IPS-18c (cell line): ENCODE measurements around the gene HOXB6.

ENCODE experiments used
- H3K4me3 ChIP-seq: 2 replicates; pipeline ENCODE4 v1.7.0; 2013; ENCODE audit warnings: low read depth, mild to moderate bottlenecking, low read length, moderate library complexity; ENCODE audit not compliant: insufficient read depth
- H3K9me3 ChIP-seq: one replicate; pipeline ENCODE4 v1.6.1; 2013; ENCODE audit warnings: mild to moderate bottlenecking, low read length, moderate library complexity; ENCODE audit not compliant: control insufficient read depth, insufficient read depth

Gene HOXB6

DNA sequence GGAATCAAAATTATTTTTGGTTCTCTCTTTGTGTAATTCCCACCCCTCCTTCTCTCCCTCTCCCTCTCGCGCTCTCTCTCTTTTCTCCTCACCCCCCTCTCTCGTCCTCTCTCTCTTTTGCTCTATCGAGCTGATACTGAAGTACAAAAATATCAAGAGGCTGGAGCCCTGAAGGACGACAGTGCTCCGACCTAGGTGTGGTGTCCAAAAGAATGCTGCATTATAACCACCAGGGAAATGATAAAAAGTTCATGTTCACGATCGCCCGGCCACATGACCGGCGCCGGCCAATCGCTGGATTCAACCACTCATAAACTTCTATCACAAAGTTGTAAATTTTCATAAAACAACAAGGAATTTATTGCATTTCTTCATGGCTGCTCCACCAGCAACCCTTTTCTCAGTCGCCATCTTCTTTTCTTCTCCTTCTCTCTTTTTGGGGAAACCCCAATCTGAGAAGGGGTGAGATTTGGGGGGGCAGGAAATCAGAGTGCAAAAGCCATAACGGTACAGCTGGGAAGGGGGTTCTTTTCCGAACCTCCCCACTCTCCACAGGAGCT lies at the start of gene HOXB6:
HOXB6 (minus strand) TSS at position 217 of the 560 bp plus-strand sequence. CDS start 6,836 bp downstream, outside the sequence.
- Histone ChIP-seq H3K9me3 (peaks cover 2% of the 10 kb centered on the region), H3K4me3 (no peak within 1 kb of the TSS)

DNA sequence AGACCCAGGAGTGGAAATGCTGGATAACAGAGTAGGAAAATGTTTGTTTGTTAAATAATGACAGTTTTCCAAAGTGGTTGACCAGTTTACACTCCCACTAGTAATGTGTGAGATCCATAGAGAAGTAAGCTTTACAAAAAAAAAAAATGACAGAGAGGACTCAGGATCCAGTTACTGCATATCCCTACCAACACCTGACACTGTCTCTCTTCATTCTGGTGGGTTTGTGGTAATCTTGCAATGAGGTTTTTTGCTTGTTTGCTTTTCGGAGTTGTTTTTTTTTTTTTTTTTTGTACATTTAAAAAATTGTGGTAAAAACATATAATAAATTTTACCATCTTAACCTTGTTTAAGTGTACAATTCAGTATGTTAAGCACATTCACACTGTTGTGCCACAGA lies 45.0 kb upstream of the HOXB6 start:
- Histone ChIP-seq H3K9me3 (no peaks in the 10 kb centered on the region), H3K4me3 (no peak overlapping the region)

DNA sequence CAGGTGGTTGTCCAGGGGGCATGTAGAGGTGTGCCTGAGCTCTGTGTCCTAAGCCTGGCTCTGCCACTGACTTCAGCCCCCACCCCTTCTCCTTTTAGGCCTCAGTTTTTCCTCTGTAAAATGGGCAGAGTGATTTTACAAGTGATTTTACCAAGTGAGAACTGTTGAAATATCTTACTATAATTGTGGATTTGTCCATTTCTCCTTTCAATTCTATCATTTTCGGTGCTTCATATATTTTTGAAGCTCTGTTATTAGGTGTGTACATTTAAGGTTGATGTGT lies 43.1 kb upstream of the HOXB6 start:
- H3K4me3 ChIP-seq: no peak overlapping the region; the same call in 1 of the 2 replicates
- H3K9me3 ChIP-seq: no peaks in the 10 kb centered on the region

DNA sequence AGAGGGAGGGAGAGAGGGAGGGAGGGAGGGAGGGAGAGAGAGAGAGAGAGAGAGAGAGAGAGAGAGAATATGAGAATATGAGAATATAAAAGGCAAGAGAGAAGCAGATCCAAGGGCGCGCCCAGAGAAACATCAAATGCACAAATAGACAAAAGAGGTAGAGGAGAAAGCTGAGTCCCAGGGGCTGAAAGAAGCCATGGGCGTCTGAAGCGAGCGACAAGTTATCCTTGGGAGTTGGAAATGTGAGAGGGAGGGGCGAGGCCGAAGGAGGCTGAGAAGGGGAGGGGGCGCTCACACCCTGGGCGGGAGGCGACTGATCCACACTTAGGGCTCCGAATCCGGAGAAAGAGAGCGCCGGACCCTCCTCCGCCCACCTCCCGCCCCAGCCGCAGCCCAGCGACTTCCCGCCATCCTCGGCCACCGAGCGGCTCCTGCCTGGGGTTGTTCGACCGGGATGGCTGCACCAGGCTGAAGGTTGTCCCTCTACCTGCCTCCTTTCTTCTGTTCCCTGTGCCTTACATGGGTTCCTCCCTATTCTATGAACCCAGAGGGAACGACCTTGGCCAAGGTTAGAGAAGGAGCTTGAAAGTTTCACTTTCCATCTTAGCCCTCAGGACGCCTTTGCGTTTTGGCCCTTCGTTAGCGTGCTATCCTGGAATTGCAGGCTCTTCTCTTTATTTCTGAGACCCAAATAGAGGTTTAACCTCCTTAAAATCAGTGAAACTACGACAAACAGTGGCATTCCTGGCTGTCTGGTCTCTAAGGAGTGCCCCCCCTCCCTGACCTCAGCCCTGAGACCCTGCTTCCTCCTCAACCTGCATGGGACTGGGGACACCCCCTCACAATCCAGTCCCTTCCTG lies 42.5 kb upstream of the HOXB6 start:
- H3K4me3 ChIP-seq: no peak overlapping the region; the same call in 1 of the 2 replicates
- peaks cover 3% of the 10 kb centered on the region for H3K9me3 ChIP-seq

DNA sequence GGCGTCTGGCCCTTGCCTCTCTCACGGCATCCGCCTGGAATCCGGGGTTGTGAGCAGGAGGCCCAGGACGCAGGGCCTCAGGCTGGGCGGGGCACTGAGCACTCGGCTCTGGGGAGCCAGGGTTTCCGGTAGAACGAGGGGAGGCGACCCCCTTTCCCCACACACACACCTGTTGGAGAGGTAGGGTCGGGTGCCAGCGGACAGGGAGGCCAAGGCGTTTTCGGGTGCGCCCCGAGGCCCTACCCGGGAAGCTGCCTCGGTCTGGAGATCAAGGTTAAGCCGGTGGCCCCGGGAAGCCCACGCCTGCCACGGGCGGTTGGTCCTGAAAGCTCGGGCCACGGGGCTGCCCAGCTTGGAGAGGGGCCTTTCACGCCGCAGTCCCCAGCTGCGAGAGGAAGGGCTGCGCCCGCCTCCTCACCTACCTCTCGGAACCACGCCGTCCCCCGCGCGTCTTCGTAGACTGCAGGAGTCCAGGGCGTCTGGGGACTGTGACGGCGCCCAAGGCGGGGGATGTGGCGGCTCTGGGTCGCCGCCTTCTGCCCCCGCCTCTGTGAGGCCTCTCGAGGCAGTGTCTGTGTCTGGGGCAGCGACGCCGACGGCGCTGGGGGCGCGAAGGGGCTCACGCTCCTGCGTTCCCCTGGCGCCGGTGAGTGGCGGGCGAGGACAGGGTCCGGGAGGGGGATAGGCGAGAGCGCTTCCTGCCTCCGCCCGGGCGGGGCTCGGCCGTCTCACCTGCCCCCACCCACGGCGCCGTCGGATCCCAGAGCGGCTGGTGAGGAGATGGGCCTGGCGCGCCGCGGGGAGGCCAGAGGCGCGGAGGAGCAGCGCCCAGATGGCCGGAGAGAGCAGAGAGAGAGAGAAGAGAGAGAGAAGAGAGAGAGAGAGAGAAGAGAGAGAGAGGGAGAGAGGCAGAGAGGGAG lies 41.7 kb upstream of the HOXB6 start:
- Histone ChIP-seq H3K4me3 (peak overlapping the region; percentile 24), H3K9me3 (peaks cover 4% of the 10 kb centered on the region)

DNA sequence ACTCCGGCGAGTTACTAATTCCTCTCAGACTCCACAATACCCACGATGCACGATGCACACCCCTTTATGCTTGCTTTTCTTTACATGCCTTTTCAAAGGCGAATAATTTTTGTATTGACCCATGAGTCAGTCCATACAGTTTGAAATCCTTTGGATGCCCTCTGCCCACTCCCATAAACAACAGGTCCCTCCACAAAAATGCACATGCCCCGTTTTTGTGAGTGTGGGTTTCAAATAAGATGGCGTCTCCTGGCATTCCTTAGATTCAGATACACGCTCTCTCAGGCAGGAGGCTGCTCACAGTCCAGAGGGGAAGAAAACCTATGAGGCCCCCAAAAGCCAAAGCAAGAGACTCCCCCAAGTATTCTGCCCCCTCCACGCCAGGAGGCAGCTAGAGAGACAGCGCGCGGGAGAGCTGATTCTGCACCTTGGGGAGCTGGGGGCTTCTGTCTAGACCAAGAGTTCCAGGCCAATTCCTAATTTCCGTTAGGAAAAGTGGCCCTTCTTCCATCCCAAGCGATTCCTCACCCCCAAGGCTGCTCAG lies 40.9 kb upstream of the HOXB6 start:
- H3K9me3 ChIP-seq: peaks cover 4% of the 10 kb centered on the region
- 0 out of 2 replicates have a peak overlapping the region, but pooled peaks have one; percentile 15 for H3K4me3 ChIP-seq

DNA sequence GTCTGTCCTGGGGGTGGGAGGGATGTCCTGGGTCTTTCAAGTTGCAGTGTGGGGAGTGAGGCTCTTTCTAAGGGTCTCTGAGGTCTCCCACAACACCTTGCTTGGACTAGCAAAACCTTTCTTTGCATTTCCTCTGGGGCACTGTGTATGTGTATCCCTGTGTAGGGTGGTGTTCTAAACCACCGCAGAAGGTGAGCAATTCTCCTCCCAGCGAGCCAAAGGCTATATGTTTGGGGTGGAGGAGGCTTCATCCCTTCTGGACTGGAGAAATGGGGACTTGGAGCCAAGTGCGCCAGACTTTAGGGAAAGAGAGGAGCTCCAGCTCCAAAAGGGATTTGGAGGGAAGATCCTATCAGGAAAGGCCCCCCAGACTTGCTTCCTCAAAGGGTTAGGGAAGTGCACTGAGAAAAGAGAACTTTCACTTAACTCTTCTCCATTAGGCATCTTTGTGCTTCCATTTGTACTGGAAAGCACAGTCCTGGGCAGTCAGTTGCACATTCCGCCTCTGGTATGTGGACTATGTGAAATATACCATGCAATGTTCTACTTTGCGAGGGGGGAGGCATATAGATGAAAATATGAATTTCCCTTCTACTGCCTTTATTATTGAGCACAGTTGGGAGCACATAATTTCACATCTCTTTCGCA lies 40.2 kb upstream of the HOXB6 start:
- Histone ChIP-seq H3K9me3 (peaks cover 4% of the 10 kb centered on the region), H3K4me3 (no peak overlapping the region)

DNA sequence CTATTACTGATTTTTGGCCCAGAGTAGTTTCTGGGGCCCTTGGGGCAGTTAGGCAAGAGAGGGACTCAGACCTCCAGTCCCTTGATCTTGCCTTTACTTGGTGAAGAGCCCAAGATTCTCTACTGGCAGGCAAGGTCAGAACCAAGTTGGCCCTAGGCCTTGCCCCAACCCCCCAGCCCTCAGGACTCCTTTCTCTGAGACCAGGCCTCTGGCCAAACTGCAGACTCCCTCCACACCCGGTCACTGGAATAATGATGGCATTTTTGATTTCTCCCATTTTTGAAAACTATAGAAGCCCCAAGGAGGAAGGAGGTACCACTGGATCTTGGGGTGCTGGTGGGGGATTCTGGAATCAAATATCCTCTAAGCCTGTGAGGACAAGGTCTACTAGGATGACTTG lies 39.4 kb upstream of the HOXB6 start:
- H3K9me3 ChIP-seq: peaks cover 4% of the 10 kb centered on the region
- H3K4me3 ChIP-seq: no peak overlapping the region

DNA sequence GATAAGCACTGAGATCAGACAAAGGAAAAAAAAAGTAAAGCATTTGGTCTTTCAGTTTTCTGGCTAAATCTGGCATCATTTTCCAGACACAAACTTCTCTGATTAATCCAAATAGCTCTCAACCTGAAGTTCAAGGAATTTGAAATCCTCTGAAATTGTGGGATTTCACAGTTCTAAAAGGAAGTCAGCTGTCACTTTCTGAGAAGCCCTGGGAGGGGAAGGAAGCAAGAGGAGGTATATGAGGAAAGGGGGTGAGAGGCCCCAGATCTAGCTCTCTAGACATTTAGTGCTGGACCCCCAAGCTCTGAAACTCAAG lies 38.9 kb upstream of the HOXB6 start:
- no peak overlapping the region for H3K4me3 ChIP-seq
- H3K9me3 ChIP-seq: peaks cover 4% of the 10 kb centered on the region

DNA sequence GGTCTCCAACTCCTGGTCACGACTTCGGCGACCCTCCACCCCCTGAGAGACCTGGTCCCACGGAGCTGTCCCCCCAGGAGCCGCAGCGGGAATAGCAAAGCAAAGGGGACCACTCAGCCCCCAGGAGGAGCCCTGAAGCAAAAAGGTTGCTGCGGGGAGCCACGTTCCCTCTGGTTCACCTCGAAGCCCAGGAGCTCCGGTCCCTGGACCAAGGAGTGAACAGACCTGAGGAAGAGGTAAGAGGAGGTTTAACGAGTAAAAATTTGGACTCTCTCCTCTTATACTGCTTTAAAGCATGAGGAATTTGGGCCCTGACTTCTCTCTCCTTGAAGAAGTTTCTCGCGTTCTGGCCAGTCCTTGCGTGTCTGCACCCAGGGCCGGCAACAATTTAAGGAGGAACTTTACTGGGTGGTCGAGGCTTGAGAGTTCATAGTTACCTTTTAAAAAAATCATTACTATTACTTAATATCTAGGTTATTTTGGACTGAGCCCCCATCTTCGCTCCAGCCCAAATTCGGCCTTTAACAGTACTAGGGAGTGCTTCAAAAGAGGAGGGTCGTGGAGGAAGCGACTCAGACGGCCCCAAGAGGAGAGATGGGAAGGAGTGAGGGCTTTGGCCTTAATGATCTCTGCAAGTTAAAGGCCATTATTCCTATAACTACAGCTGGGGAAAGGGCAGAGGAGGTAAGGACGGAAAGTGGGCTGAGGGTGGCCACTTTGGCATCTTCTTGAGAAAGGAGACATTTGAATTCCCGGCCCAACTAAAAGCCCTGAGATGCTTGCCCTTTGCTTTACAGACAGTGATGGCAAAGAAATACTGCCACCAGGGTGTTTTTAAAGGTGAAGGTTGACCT lies 38.3 kb upstream of the HOXB6 start:
- peaks cover 4% of the 10 kb centered on the region for H3K9me3 ChIP-seq
- no peak overlapping the region for H3K4me3 ChIP-seq

DNA sequence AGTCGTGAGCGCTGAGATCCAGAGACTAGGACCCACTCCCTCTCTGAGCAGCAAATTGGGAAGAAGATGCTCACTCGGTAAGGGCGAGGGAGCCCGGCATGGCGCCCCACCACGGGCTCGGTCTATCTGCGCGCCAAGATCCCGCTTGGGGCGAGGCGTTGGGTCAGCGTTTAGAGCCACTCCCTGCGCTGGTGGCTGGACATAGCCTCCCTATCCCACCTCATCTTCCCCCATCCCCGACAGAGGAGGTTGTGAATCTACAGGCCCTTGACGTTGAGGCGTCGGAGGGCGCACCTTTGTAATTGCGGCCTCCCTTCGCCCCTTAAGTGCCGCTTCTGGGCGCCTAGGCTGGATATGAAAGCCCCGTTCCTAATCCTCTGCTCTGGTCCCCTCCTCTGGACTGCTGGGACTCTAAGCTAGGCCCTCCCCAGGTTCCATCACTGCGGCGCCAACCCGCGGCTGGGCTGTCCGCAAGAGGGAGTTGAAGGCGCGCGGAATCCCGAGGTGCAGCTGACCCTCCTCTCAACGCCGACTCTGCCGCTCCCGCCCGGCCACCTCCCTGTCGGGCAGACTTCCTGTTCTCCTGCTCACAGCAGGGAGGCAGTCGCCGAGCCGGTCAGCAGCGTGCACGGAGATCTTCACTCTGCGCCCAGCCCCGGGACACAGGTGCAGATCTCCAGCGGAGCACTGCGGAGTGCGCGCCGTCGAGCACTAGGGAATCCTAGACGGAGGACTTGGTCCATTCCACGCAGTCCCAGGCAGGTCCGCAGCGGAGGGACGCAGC lies 37.5 kb upstream of the HOXB6 start:
- H3K9me3 ChIP-seq: peaks cover 4% of the 10 kb centered on the region
- no peak overlapping the region for H3K4me3 ChIP-seq

DNA sequence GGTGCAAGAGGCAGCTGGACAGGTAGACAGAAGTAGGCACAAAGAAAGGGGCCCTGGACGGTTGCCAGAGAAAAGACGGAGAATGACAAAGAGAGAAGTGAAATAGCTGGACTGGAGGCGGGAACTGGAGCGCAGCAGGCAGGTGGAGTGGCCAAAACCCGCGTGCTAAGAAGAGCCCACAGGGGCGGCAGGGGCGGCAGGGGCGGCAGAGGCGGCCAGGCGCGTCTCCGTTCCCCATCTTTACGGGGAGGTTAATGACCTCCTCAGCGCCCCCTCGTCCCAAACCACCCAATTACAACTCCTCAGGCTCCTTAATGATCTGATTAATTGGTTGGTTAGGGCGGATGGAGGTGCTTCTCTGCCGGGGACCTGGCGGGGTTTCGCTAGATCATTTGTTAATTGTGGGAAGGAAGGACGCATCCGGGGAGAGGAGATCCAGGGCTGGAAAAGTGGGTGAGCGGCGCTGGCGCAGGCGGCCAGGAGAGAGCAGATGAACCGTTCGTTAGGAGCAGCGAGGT lies 36.8 kb upstream of the HOXB6 start:
- H3K9me3 ChIP-seq: peaks cover 4% of the 10 kb centered on the region
- no peak overlapping the region for H3K4me3 ChIP-seq

DNA sequence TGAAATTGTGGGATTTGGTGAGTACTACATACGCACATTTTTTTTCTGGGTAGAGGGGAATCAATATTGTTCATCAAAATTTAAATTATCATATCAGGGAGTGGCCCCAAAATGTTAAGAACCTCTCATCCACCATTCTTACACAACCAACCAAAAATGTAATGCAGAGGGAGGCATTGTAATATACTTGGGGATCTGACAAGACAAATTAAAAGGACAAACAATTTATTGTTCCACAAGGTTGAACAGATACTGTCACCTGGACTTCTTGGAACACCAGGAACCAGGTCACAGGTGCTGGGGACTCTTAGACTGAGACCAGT lies 36.0 kb upstream of the HOXB6 start:
- no peak overlapping the region for H3K4me3 ChIP-seq
- H3K9me3 ChIP-seq: peaks cover 4% of the 10 kb centered on the region

DNA sequence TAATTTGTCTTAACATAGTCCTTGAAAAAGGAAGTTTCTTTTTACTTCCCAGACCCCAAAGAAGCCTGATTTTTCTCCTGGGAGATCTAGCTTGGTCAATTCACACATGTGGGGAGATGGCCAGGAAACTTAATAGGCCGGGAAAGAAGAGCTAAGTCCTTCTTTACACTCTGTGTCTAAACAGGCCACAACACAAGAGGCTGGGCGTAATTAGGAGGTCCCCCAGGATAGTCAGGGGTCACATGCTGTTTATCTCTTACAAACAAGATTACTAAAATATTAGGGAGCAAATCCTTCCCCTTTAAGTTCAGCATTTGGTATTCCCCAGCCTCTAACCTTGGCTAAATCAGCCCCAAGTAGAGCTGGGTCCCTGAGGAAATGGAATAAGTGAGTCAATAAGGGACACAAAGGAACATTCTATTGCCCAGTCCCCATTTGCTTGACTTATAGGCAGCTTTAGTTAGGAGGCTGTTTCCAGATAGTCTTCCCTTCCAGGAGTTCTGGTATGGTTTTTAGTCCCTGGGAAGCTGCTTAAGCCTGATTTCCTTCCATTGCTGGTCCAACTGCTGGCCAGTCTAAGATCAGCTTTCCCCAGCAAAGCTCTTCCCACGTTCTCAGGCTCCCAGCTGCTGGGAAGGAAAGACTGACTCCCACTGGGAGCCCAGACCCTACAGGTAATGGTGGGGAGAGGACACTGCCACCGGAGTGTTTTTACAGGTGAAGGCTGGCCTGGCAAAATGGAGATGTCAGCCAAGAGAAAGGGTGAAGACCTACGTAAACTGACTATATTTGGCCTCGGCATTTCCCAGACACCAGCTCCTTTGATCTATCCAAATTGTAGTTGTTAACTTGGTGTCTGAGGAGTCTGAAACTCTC lies 35.4 kb upstream of the HOXB6 start:
- Histone ChIP-seq H3K9me3 (peaks cover 4% of the 10 kb centered on the region), H3K4me3 (no peak overlapping the region)

DNA sequence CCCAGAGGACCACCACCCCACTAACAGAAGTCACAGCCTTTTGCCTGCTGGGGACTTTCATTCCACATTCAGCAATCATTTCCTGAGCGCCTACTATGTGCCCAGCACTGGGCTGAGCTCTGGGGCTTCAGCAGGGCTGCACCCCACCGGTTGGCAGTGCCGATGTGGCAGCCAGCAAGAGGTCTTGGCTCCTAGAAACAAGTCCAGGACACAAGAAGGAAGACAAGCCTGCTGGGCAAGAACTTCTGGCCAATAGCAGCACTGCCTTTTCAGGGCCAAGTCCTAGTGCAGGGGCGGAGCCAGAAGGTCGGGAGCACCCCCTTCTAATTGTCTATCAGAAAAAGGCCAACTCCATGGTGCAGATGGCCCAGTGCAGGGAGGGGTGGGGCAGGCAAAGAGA lies 34.4 kb upstream of the HOXB6 start:
- H3K9me3 ChIP-seq: peaks cover 4% of the 10 kb centered on the region
- no peak overlapping the region for H3K4me3 ChIP-seq
